ENCODE results near the gene WAPL. TPM values are rescaled to one million over a fixed set of nuclear protein-coding genes. Genes with fewer than 3 reads are reported as not detected.

Gene WAPL
- total and polyA plus RNA-seq, 10 of the 15 experiments (the other 5 are each of a cell fraction or from before 2014, with no cell fraction given): 15.7 to 45.8 (median 29.0) TPM

DNA sequence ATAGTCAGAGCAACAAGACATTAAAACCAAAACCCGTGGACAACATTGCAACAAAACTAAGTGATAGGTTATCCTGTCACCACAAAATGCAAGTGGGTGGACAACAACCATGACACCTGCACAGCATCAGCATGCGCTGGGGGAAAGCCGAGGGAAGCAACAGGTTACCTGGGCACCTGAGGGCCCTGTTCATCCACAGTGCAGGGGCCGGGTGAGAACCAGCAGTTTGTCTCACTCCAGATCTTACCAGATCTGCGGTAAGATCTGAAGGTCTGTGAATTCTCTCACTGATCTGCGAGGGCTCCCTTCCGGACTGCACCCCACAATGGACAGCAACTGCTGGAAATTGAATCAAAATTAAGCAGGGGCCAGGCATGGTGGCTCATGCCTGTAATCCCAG is 124.5 kb downstream of the WAPL start:
- Histone ChIP-seq H2AFZ (ENCODE audit: control insufficient read depth, low read depth, low read length) (no peak overlapping the region), H3K4me1 (ENCODE audit: control insufficient read depth, insufficient read depth, low read length) (peaks cover 23% of the 10 kb centered on the region), H4K20me1 (ENCODE audit: control insufficient read depth, insufficient read depth) (no peaks in the 10 kb centered on the region), H3K9ac (ENCODE audit: control insufficient read depth, insufficient read depth, low read length) (no peak overlapping the region), H3K27ac (ENCODE audit: control insufficient read depth, insufficient read depth) (no peak overlapping the region), H3K4me2 (ENCODE audit: control insufficient read depth, insufficient read depth) (no peak overlapping the region), H3K9me3 (replicated peaks; ENCODE audit: control insufficient read depth, insufficient read depth, low read length) (no peaks in the 10 kb centered on the region), H3K79me2 (ENCODE audit: control insufficient read depth, insufficient read depth, low read length) (peaks cover 23% of the 10 kb centered on the region), H3K4me3 (no peak overlapping the region), H3K27me3 (replicated peaks in 1 of 2; ENCODE audit: control insufficient read depth in 2 of 2, insufficient read depth in 2 of 2, low read length in 1 of 2) (no peaks in the 10 kb centered on the region), H3K36me3 (ENCODE audit: control insufficient read depth in 2 of 2, insufficient read depth in 2 of 2, low read length in 1 of 2) (no peaks in the 10 kb centered on the region)
- in situ Hi-C loops (cut with MboI) (loop anchor here (5.0 kb wide), 1 partner anchor 185 kb away; no protein-coding TSS in a partner anchor), intact Hi-C loops (cut with micrococcal nuclease; ENCODE audit: unreplicated experiment) (loop anchor here (5.0 to 10.0 kb wide), 2 partner anchors 65 to 268 kb away; partner anchors contain the start of gene LDB3)
- TF ChIP-seq ETV6 (conservative IDR thresholded peaks at IDR 0.05 in 1 of 2, IDR thresholded peaks at IDR 0.05 in 1 of 2; ENCODE audit: borderline replicate concordance in 1 of 2, low read depth in 1 of 2): no peak
- TF ChIP-seq ZSCAN29 (IDR thresholded peaks at IDR 0.05): no peak
- TF ChIP-seq SMARCA5 (IDR thresholded peaks at IDR 0.05): no peak
- no peak for TF ChIP-seq ESRRA (IDR thresholded peaks at IDR 0.05; ENCODE audit: low read length)
- TF ChIP-seq MYB (IDR thresholded peaks at IDR 0.05; ENCODE audit: borderline replicate concordance, low read depth, low read length): no peak
- TF ChIP-seq, protein P1, sequence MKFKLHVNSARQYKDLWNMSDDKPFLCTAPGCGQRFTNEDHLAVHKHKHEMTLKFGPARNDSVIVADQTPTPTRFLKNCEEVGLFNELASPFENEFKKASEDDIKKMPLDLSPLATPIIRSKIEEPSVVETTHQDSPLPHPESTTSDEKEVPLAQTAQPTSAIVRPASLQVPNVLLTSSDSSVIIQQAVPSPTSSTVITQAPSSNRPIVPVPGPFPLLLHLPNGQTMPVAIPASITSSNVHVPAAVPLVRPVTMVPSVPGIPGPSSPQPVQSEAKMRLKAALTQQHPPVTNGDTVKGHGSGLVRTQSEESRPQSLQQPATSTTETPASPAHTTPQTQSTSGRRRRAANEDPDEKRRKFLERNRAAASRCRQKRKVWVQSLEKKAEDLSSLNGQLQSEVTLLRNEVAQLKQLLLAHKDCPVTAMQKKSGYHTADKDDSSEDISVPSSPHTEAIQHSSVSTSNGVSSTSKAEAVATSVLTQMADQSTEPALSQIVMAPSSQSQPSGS (IDR thresholded peaks at IDR 0.05; ENCODE audit: low read length): no peak
- TF ChIP-seq, protein P2, sequence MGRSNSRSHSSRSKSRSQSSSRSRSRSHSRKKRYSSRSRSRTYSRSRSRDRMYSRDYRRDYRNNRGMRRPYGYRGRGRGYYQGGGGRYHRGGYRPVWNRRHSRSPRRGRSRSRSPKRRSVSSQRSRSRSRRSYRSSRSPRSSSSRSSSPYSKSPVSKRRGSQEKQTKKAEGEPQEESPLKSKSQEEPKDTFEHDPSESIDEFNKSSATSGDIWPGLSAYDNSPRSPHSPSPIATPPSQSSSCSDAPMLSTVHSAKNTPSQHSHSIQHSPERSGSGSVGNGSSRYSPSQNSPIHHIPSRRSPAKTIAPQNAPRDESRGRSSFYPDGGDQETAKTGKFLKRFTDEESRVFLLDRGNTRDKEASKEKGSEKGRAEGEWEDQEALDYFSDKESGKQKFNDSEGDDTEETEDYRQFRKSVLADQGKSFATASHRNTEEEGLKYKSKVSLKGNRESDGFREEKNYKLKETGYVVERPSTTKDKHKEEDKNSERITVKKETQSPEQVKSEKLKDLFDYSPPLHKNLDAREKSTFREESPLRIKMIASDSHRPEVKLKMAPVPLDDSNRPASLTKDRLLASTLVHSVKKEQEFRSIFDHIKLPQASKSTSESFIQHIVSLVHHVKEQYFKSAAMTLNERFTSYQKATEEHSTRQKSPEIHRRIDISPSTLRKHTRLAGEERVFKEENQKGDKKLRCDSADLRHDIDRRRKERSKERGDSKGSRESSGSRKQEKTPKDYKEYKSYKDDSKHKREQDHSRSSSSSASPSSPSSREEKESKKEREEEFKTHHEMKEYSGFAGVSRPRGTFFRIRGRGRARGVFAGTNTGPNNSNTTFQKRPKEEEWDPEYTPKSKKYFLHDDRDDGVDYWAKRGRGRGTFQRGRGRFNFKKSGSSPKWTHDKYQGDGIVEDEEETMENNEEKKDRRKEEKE (IDR thresholded peaks at IDR 0.05): no peak
- TF ChIP-seq, protein P3, sequence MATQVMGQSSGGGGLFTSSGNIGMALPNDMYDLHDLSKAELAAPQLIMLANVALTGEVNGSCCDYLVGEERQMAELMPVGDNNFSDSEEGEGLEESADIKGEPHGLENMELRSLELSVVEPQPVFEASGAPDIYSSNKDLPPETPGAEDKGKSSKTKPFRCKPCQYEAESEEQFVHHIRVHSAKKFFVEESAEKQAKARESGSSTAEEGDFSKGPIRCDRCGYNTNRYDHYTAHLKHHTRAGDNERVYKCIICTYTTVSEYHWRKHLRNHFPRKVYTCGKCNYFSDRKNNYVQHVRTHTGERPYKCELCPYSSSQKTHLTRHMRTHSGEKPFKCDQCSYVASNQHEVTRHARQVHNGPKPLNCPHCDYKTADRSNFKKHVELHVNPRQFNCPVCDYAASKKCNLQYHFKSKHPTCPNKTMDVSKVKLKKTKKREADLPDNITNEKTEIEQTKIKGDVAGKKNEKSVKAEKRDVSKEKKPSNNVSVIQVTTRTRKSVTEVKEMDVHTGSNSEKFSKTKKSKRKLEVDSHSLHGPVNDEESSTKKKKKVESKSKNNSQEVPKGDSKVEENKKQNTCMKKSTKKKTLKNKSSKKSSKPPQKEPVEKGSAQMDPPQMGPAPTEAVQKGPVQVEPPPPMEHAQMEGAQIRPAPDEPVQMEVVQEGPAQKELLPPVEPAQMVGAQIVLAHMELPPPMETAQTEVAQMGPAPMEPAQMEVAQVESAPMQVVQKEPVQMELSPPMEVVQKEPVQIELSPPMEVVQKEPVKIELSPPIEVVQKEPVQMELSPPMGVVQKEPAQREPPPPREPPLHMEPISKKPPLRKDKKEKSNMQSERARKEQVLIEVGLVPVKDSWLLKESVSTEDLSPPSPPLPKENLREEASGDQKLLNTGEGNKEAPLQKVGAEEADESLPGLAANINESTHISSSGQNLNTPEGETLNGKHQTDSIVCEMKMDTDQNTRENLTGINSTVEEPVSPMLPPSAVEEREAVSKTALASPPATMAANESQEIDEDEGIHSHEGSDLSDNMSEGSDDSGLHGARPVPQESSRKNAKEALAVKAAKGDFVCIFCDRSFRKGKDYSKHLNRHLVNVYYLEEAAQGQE (IDR thresholded peaks at IDR 0.05; ENCODE audit: low read depth, low read length): no peak
- TF ChIP-seq IKZF1 (conservative IDR thresholded peaks at IDR 0.05): no peak
- TF ChIP-seq EED (IDR thresholded peaks at IDR 0.05; ENCODE audit: low read depth): no peak
- TF ChIP-seq TCF7 (IDR thresholded peaks at IDR 0.05; ENCODE audit: borderline replicate concordance): no peak
- TF ChIP-seq, protein P4, sequence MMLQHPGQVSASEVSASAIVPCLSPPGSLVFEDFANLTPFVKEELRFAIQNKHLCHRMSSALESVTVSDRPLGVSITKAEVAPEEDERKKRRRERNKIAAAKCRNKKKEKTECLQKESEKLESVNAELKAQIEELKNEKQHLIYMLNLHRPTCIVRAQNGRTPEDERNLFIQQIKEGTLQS (IDR thresholded peaks at IDR 0.05; ENCODE audit: borderline replicate concordance, extremely low read depth, low read depth, low read length): no peak
- RAD21 ChIA-PET (ENCODE audit: unreplicated experiment): interaction anchor here (5.6 kb wide), 1 partner anchor 187 kb away, joined by 113 read pairs; no protein-coding TSS in a partner anchor
- WGBS (ENCODE audit: insufficient coverage, insufficient replicate concordance, low lambda C conversion rate, missing lambda C conversion rate): 67% methylated on average over 7 of the region's 7 CpGs
- BruUV-seq (replicated peaks): no TSS peak
- ATAC-seq (no peak), DNase-seq (ENCODE audit: low read depth, low spot score) (no peak), FAIRE-seq (no peak)
- CTCF ChIA-PET: interaction anchor here (1.2 to 5.3 kb wide), 3 partner anchors 9 to 188 kb away, joined by 4 to 65 read pairs (median 38); no protein-coding TSS in a partner anchor
- POLR2A ChIA-PET: no interaction called here
- SMC1A ChIA-PET (ENCODE audit: uncharacterized antibody, unreplicated experiment): interaction anchor here (5.2 to 9.9 kb wide), 2 partner anchors 15 to 187 kb away, joined by 59 to 129 read pairs; no protein-coding TSS in a partner anchor
